GM19395 (cell line): ENCODE data around the gene ADIPOR2.

Experiments
- ATAC-seq: cut with Tn5 transposase; IDR thresholded peaks from one replicate; pipeline ENCODE4 v1.9.1; 2021; ENCODE audit warnings: mild to moderate bottlenecking, moderate library complexity; ENCODE audit not compliant: unreplicated experiment

The ADIPOR2 gene, protein sequence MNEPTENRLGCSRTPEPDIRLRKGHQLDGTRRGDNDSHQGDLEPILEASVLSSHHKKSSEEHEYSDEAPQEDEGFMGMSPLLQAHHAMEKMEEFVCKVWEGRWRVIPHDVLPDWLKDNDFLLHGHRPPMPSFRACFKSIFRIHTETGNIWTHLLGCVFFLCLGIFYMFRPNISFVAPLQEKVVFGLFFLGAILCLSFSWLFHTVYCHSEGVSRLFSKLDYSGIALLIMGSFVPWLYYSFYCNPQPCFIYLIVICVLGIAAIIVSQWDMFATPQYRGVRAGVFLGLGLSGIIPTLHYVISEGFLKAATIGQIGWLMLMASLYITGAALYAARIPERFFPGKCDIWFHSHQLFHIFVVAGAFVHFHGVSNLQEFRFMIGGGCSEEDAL

DNA sequence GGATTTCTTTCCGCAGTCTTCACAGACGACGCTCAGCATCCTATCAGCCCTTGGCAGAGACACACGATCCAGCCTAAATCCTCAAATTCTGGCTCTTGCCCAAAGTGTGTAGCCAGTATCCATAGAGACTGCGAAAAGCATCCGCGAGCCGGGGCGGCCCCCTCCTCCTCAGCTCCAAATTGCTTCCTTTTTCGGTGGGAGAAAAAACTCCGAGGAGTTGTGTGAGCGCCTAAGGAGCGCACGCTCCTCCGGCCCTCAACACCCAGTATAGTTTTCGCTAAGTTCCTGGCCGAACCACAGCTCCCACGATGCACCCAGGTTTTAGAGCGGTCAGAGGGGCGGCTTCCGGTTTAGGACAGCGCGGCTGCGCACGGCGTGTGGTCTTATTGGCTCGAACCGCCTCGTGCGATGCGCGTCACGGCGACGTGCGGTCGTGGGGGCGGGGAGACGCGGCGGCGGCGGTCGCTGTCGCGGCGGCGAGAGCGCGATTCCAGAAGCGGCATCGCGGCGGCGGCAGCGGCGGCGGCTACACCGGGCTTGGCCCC is at the start of gene ADIPOR2:
TSS of gene ADIPOR2 (plus strand) at position 493 of the 545 bp plus-strand sequence. CDS start 63,274 bp downstream, outside the sequence.
- ATAC-seq = peak; percentile 97

DNA sequence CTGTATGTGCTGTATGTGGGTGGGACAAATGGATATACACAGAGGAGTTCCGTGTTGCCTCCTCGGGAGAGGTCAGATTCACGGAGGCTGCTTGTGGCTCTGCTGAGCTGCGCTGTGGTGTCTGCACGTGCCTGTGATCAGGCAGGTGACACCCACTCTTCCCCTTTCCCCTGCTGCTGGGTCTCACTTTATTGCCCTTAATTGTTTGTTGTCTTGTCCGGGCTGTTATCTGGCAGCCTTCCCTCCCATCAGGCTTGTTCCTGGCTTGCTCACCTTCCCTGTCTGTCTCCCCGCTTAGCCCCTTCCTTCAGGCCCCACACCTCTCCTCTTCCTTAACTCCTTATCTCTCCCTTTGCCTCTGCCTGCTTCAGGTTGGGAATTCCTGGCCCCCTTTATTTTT is 48.4 kb upstream of the ADIPOR2 start:
- no peak for ATAC-seq

DNA sequence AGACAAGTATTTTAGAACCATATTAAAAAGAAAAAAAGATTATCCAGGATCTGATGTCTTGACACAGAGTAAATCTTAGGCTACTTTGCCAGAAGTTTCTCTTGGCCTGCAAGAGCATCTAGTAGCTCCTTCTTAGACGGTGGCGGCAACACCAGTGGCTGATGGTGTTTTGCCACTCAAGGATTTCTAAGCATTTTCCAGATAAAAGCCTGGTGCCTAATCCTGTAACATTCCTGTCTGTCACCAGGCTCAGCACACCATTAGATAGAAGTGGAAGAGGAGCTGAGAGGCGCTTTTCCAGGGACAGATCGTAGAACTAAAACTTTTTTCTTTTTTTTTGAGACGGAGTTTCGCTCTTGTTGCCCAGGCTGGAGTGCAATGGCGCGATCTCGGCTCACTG is 47.8 kb upstream of the ADIPOR2 start:
- no peak for ATAC-seq

DNA sequence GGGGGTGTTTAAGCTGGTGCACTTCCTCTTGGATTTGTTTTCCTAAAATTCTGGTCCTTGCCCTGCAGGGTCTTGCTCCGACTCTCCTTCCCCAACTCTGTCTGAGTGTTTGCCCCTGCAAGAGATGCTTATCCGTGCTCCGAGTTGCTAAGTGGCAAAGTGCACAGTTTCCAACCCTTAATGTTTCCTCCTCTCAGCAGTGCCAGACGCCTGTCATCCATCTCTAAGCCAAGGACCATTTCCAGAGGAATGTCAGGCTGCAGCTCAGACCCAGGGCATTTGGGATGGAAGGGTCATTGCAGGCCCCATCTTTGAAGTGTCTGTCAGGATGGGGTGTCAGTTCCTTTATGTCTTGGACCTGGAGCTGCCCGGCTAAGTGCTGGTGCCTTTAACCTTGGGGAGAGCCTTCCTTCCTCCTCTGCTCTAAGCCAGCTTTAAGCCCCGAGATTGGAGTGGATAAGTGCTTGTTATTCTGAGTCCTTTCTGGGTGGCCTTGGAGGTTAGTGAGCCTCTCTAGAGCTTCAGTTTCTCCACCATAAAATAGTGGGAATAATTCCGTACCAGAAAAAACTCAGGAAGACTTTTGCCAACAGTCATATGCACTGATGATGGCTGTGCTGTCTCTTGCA is 46.9 kb upstream of the ADIPOR2 start:
- ATAC-seq = no peak

DNA sequence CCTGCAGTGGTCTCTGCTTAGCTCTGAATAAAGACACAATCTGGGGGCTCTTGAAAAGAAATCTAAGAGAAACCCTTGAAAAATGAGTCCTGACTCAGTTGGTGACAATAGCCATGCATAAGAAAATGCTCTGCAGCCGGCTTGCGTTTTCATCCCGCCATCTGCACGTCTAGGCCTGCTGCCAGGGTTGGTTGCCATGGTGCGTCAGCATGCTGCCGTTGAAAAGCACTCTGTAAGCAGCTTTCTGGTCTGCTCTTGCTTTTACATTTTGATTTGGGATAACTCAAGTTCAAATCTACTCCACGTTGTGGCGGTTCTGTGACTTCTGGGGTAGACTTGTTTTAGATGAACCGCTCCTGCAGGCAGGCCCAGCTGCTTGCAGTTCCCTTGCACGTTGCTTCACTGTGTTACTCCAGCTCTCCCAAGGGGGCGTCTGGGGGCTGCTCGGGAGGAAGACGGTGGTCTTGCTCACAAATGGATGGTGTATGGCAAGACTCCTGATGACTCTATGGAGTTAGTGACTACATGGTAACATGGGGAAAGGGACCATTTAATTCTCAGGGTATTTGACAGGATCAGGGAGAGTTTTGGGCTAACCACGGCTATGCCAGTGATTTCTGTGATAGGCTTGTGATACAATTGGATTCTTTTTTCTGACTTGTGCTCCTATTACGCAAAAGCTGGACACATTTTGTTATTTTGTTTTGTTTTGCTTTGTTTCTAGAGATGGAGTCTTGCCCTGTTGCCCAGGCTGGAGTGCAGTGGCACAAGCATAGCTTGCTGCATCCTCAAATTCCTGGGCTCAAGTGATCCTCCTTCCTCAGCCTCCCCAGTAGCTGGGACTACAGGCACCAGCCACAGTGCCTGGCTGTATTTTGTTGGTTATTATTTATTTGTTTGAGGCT is 46.1 kb upstream of the ADIPOR2 start:
- no peak for ATAC-seq

DNA sequence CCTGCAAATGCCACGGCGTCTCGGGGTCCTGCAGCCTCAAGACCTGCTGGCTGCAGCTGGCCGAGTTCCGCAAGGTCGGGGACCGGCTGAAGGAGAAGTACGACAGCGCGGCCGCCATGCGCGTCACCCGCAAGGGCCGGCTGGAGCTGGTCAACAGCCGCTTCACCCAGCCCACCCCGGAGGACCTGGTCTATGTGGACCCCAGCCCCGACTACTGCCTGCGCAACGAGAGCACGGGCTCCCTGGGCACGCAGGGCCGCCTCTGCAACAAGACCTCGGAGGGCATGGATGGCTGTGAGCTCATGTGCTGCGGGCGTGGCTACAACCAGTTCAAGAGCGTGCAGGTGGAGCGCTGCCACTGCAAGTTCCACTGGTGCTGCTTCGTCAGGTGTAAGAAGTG is 45.1 kb upstream of the ADIPOR2 start:
- ATAC-seq = no peak

DNA sequence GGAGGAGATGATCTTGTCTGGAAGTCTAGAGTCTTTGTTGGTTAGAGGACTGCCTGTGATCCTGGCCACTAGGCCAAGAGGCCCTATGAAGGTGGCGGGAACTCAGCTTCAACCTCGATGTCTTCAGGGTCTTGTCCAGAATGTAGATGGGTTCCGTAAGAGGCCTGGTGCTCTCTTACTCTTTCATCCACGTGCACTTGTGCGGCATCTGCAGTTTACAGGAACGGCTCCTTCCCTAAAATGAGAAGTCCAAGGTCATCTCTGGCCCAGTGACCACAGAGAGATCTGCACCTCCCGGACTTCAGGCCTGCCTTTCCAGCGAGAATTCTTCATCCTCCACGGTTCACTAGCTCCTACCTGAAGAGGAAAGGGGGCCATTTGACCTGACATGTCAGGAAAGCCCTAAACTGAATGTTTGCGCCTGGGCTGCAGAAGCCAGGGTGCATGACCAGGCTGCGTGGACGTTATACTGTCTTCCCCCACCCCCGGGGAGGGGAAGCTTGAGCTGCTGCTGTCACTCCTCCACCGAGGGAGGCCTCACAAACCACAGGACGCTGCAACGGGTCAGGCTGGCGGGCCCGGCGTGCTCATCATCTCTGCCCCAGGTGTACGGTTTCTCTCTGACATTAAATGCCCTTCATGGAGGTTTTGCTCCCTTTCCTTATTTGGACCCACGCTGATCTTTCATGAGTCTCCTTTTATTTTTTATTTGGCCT is 44.1 kb upstream of the ADIPOR2 start:
- no peak for ATAC-seq

DNA sequence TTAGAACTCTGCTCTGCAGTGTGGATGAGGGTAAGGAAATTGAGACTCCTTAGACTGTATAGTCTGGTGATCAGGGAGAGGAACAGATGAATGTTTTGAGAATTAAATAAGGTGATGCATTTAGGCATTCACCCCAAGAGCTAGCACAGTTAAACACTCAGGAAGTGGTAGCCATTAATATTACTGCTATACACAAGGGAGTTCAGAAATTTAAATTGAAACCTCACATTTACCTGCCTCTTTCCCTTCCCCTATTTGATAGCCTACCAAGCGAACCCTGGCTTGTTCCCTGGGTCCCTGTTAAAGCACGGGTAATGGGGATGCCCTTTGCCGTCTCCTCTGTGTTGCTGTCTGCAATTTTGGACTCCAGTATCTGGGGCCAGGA is 43.6 kb upstream of the ADIPOR2 start:
- no peak for ATAC-seq

DNA sequence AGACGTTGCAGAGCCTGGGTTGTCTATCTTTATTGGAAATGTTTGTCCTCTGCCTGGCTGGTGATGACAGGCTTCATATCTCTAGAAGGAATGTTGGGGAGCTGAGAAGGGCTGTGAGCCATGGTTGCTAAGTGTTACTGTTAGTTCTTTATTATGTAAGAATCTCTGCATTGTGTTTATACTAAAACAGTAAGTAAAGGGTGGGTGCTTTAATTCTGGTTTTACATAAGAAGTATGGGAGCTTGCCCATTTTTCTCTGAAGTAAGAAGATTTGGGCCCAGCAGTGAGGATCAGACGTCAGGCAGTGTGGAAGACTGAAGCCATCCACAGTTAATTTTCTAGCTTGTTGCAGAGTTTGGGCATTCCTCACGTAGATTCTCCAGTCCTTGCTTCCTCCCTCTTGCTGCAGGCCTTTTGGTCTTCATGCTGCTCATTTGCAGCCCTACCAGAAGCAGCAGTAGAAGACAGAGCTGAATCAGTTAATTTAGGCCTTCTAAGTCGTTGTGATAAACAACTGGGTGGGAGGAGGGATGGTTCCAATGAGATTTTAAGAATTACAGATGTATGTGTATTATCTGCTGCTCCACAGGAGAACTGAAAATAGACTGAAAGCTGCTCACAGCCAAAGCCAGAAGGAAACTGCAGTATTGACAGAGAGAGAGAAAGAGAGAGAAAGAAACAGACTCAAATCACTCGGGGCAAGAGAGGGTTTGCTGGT is 40.5 kb upstream of the ADIPOR2 start:
- no peak for ATAC-seq

DNA sequence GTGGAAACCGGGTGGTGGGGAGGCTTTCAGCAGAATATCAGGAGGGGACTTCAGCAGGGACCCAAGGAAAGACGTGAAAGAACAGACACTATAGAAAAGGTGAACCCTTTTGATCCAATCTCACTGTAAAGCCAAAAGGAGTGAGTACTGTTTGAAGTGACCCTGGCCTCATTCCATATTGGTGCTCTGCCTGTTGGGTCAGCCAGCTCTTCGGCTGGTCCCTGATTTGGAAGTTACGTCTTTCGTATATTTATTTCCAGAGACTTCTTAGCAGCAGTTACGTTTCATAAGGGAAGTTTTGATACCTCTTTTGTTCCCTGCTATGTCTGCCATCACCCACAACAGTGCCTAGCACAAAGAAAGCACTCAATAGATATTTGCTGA is 39.9 kb upstream of the ADIPOR2 start:
- no peak for ATAC-seq

DNA sequence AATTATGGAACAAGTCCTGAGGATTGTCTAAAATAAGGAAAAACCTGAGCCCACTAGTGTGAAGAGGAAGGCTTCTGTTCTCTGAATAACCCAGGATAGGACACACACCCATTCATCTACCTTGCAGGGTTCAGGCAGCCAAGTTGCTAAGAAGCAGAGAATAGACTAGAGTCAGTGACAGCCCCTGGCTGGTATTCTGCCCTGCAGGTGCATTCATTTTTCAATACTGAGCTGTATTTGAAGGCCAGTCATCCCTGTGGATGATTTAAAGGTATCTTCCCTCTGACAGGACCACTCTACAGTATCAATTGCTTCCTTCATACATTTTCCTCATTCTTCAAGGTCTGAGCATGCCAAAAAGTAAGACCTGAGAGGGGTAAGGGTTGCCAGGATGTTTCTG is 38.9 kb upstream of the ADIPOR2 start:
- ATAC-seq = no peak

DNA sequence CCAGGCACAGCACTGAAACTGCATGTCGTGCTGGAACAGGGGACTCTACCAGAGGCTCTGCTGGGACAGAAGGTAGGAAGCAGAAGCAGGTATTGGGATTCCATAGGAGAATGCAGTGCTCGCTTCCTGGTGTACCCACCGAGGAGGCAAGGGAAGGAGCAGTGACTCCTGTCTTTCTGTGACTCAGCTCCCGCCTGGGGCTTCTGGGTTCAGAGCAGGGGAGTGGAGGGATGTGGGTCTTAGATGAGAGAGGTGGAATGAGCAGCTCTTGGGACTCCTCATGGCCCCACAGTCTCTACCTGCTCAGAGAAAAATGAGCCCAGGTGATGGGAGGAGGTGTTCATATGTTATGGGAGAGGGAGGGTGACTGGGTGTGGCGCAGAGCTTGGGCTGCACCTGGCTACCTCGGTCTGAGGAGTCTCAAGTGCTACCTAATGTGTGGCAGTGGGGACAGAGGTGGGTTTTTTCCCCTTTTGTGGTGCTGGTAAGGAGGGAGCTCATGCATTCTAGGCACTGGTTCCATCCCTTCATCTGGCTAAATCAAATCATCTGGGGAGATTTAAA is 35.6 kb upstream of the ADIPOR2 start:
- ATAC-seq = no peak

DNA sequence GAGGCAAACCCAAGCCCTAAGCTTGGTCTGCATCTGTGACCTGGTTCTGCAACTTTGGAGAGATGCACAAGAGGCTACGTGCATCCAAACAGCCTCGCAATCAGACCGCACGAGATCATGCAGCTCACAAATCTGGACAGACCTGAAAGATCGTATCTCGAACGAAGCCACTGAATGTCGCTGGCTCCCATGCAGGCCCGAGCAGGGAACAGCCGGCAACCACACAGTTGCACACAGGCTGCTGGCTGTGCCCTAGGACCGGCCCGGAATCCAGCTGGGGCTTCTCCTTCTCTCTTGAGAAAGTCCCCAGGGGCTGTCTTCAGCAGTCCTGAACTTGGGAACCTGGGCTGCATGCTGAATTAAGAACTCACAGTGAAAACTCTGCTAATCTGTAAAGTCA is 34.0 kb upstream of the ADIPOR2 start:
- no peak for ATAC-seq

DNA sequence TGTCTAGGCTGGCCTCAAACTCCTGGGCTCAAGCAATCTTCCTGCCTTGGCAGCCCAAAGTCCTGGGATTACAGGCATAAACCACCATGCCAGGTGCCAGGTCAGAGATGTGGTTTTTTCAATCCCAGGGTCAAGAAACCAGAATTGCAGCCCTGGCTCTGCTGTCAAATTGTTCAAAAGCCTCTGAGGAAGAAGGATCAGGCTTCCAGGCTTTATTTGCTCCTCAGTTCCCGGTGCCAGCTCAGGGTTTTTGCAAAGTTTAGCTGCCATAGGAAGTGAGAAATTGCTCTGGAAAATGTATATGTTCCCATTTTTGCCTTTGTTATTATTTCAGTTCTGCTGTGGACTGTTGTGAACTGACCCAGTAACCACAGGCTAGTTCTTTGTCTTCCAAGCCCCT is 33.2 kb upstream of the ADIPOR2 start:
- no peak for ATAC-seq

DNA sequence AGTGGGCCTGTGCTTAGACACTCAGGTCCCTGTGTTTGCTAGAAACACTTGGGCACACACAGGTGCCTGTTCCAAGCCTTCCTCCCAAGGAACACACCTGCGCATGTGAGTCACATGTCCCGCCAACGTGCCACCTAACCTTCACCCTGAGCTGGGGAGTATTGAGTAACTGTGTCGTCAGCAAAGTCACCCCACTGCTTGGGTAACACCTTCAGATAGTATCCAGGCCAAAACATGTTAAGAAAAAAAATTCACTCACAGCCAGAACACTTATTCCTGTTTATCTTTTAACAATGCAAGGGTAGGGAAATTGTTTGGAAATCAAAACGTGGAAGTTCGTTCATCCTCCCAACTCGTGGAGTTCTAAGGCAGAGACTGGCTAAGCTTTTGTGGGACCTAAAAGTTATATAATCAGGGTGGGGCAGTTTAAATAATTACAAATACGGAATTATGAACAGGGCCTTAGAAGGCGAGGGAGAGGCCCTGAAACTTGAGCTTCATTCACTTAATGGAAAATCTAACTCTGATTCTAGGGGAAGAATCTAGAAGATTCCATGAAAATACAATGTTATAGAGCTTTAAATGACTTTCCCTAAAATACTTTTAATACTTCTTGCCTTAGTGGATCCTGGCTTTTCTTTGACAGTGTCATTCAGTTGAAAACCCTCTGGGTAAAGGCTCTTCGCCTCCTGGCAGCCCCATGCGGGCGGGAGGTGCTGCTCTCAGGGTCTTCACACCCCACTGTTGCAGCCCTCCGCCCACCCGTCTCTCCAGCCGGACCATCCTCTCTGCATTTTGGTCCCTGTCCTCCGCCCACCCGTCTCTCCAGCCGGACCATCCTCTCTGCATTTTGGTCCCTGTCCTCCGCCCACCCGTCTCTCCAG is 30.3 kb upstream of the ADIPOR2 start:
- ATAC-seq = no peak

DNA sequence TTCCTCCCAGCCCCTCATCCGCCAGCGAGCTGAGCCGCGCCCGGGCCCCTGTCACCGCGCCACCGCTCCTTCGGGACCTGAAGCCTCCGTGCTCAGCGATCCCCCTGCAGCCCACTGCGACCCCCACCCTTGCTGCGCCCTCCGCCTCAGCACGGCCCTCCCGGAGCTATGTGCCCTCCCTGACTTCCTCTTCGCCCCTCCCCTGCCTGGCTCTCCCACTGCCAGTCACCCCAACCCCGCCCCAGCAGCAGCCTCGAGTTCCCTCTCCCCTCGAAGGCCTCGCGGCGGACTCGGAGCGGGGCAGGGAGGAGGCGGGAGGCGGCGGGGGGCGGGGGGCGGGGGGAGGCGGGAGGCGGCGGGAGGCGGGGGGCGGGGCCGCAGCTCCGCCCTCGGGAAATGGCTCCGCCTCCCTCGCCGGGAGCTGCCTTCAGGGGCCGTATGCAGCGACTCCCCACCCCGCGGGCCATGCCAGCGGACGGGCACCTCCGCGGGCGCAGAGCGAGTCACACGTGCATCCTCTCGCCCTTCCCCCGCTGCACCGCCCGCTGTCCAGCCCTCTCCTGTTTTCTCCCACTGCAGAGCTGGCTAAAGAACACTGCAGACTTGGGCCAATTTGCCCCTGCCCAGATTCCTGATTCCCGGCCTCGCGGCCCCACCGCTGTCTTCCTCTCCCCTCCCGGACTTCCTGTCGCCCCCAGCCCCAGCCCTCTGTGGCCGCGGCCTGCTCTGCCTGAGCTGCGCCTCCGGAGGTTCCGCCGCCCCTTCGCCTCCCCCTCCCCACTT is 29.1 kb upstream of the ADIPOR2 start:
- peak; percentile 61 for ATAC-seq

DNA sequence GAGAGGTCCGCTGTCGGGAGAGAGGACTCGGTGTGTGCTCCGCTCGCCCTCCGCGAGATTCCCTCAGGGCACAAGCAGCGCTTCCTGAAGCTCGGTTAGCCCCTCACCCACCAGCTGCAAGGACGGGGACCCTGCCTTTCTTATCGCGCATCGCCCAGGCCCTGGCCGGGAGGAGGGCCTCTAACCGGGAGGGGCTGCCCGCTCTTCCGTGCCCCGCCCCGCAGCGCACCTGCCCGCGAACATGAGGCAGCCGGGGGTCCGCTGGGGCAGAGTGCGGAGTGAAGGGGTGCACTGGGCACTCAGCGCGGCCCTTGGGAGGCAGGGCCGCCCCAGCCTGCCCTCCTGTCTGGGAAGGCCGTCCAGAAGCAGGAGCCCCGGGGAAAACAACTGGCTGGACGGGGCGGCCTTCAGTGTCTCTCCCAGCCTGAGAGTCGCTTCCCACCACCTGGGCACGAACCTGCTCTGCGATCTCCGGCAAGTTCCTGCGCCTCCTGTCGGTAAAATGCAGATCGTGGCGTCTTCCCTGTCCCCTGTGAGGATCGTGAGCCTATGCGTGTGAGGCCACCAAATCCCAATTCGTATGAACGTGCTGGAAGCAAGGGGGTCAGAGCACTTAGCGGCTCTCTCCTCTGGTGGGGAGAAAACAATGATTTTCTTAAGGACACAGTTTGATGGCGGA is 28.0 kb upstream of the ADIPOR2 start:
- ATAC-seq = no peak
